Ecto neural progenitor cell (in vitro differentiated cells): ENCODE results near the gene KNSTRN.

Experiments
- DNase-seq: peaks from one replicate; pipeline ENCODE4 v3.0.0-alpha.2; 2018; ENCODE audit warnings: low spot score

The KNSTRN gene

GRCh38 chr15:40365624-40366456 is 16.7 kb upstream of the KNSTRN start:
- no peak for DNase-seq

GRCh38 chr15:40366457-40367370 is 15.8 kb upstream of the KNSTRN start:
- DNase-seq: no peak

- DNase-seq: no peak
These were observed 15.2 kb upstream of the KNSTRN start for GRCh38 chr15:40367371-40367685.

DNA sequence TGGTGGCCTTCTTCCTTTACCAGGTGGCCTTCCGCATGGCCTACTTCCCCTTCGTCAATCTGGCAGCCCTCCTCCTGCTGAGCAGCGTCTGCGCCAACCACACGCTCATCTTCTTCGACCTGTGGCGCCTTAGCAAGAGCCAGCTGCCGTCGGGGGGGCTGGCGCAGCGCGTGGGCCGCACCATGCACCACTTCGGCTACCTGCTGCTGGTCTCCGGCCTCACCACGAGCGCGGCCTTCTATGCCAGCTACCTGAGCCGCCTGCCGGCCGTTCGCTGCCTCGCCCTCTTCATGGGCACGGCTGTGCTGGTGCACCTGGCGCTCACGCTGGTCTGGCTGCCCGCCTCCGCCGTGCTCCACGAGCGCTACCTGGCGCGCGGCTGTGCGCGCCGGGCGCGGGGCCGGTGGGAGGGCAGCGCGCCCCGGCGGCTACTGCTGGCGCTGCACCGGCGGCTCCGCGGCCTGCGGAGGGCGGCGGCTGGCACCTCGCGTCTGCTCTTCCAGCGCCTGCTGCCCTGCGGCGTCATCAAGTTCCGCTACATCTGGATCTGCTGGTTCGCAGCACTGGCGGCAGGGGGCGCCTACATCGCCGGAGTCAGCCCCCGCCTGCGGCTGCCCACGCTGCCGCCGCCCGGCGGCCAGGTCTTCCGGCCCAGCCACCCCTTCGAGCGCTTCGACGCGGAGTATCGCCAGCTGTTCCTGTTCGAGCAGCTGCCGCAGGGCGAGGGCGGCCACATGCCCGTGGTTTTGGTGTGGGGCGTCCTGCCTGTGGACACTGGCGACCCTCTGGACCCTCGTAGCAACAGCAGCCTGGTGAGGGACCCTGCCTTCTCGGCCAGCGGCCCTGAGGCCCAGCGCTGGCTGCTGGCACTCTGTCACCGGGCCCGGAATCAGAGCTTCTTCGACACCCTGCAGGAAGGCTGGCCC is 14.6 kb upstream of the KNSTRN start:
- peak; percentile 91 for DNase-seq

GRCh38 chr15:40368719-40369473 is 13.6 kb upstream of the KNSTRN start:
- DNase-seq: peak; percentile 47

GRCh38 chr15:40369474-40369869 is 13.0 kb upstream of the KNSTRN start:
- DNase-seq: peak; percentile 46

DNA sequence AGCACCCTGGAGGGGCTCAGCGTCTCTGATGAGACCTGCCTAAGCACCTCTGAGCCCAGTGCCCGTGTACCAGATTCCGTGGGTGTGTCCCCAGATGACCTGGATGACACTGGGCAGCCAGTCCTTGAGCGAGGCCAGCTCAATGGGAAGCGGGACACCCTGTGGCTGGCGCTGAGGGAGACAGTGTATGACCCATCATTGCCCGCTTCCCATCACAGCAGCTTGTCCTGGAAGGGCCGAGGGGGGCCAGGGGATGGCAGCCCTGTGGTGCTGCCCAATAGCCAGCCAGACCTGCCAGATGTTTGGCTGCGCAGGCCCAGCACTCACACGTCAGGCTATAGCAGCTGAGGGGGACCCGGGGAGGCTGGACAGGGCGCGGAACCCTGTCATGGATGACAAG is 12.6 kb upstream of the KNSTRN start:
- no peak for DNase-seq

- no peak for DNase-seq
These were observed 9.5 kb upstream of the KNSTRN start for GRCh38 chr15:40372981-40373380.

- no peak for DNase-seq
These were observed 4.9 kb upstream of the KNSTRN start for GRCh38 chr15:40377606-40378005.

DNA sequence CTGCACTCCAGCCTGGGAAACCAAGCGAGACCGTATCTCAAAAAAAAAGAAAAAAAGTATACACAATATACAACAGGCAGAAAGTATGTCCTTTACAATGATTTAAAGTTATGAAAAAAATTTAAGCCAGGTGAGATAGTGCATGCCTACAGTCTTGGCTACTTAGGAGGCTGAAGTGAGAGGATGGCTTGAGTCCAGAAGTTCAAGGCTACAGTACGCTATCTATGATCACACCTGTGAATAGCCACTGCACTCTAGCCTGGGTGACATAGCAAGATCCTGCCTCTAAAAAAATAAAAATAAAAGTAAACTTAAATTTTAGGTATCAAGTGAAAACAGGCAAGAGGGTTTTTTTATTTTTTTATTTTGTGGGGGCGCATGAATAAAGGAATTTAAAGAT is 3.1 kb upstream of the KNSTRN start:
- DNase-seq: no peak

DNA sequence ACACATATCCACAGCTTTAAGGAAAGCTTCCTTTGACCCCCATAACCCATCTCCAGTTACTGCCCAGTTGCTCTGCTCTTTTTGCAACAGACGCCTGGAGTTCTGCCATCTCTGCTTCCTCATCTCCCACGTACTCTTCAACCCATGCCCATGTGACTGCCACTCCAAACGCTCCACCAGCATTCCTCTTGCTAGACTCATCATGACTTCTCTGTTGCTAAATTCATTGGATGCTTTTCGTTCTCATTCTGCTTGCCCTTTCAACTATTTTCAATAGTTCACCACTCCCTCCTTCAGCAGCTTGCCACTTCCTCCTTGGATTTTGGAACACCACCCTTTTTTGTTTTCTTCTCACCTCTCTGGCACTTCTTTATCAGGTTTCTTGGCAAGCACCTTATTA is 2.7 kb upstream of the KNSTRN start:
- DNase-seq: no peak

- DNase-seq: no peak
These were observed 1.9 kb upstream of the KNSTRN start for GRCh38 chr15:40380636-40381035.

GRCh38 chr15:40381818-40382529 is 547 bp upstream of the KNSTRN start:
- DNase-seq: no peak

DNA sequence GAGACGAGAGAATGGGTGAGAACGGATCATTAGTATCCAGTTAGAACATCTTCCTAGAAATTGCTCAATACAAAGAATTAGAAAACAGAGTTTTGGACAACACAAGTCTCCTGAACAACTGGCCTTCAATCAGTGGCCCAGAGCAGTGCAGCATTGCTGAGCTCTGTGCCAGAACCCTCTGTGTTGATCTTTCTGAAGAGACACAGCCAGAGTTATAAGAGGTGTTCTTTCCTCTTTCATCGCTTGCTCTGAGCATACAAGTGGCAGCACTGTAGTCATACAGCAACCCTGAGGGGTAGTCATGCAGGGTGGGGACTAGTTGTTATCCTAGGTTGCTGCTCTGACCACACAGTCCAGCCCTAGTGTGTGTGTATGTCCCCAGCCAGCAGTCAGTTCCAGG is 4.0 kb downstream of the KNSTRN start:
- no peak for DNase-seq

DNA sequence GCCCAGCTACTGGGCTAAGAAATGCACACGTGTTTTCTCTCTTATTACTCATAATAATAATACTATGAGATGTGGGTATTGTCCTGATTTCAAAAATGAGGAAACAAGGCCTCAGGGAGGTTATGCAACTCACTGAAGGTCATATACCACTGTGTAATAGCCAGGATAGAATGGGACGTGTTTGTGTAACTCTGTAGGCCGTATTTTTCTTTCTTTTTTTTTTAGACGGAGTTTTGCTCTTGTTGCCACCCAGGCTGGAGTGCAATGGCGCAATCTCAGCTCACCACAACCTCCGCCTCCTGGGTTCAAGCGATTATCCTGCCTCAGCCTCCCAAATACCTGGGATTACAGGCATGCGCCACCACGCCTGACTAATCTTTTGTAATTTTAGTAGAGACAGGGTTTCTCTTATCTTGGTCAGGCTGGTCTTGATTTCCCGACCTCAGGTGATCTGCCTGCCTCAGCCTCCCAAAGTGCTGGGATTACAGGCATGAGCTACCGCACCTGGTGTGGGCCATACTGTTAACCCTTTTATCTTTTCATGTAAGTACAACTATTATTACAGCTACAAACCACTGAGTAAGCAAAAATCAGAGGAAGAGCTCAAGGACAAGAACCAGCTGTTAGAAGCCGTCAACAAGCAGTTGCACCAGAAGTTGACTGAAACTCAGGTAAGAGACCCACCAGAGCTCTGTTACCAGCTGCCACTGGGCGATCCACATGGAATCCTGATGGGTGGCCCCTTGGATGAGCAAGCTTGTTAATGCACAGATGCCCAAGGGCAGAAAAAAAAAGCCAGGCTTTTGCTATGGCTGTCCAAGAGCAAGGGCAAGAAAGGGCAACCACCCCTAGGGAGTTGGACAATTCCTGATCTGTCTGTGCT is 6.7 kb downstream of the KNSTRN start:
- no peak for DNase-seq

DNA sequence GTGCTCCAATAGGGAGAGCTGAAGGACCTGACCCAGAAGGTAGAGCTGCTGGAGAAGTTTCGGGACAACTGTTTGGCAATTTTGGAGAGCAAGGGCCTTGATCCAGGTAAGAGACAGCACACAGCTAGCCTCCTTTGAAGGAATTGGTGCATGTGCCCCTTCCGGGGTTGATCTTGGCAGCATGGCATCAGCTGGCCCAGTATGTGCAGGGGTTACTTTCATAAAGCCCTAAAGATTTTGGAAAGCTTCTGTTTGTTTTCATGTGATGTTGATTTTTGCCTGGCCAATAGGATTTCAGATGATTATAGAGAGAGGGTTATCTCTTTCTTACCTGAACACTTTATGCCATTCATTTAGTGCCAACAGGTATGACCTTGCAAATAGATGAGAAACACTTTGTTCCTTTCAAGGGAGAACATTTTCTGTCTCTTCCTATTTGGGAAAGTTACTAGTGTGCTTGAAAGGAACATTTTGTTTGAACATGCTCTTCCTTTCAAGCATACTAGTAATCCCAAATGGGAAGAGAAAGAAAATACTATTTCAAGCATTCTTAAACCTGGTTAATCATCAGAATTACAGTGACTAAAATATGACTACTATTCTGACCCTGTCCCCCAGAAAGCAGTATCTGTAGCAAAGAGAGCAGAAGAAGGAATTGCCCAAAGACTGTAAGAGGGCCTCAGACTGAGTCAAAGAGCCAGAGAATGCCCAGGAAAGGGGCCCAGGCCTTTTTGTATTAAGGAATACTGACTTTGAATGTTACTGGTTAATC is 7.5 kb downstream of the KNSTRN start:
- no peak for DNase-seq

- DNase-seq: no peak
These were observed 10.7 kb downstream of the KNSTRN start for GRCh38 chr15:40392986-40393948.
